Esophagus muscularis mucosa (tissue), 4 donors: Measurements from ENCODE around the gene TTC32. TPM values are rescaled to one million over a fixed set of nuclear protein-coding genes. Genes with fewer than 3 reads are reported as not detected.

Source experiments
- DNase-seq: peaks from one replicate; pipeline ENCODE4 v3.0.0-alpha.2; 2017; ENCODE audit errors: extremely low spot score
- H3K27ac ChIP-seq, 4 donors: fragments of 200-600 bp; sonication (generic); replicated peaks in 1 of 4; 1 replicate in 3 of 4; 2 replicates in 1 of 4; pipeline ENCODE4 v1.5.1; 2016 to 2019; ENCODE audit warnings: mild to moderate bottlenecking in 1 of 4
- H3K27me3 ChIP-seq, 4 donors: fragments of 200-600 bp; sonication (generic); one replicate each; pipeline versions ENCODE4 v1.5.1 to v1.6.0; 2016 to 2019
- H3K36me3 ChIP-seq, 4 donors: fragments of 200-600 bp; sonication (generic); one replicate each; pipeline ENCODE4 v1.5.1; 2016 to 2019
- H3K4me1 ChIP-seq, 4 donors: fragments of 200-600 bp; sonication (generic); one replicate each; pipeline ENCODE4 v1.5.1; 2016 to 2019
- H3K4me3 ChIP-seq, 4 donors: fragments of 200-600 bp; sonication (generic); 1 replicate in 2 of 4; 2 replicates in 2 of 4; pipeline ENCODE4 v1.5.1; 2016 to 2019; ENCODE audit warnings: mild to moderate bottlenecking in 4 of 4, moderate library complexity in 1 of 4
- H3K9me3 ChIP-seq, 4 donors: fragments of 200-600 bp; sonication (generic); 1 replicate in 3 of 4; 2 replicates in 1 of 4; pipeline ENCODE4 v1.5.1; 2016 to 2019
- EP300 ChIP-seq: sonication (generic); formaldehyde crosslinking; IDR thresholded peaks from one replicate; pipeline ENCODE4 v1.6.1; 2017; ENCODE audit warnings: antibody characterized with exemption
- POLR2A ChIP-seq: fragments of 450-650 bp; IDR thresholded peaks from one replicate; pipeline ENCODE4 v1.6.1; 2017; ENCODE audit warnings: antibody characterized with exemption, moderate library complexity, mild to moderate bottlenecking, low read depth
- POLR2AphosphoS5 ChIP-seq, 2 donors: sonication (generic); formaldehyde crosslinking; IDR thresholded peaks; one replicate each; pipeline ENCODE4 v1.6.1; 2017; ENCODE audit warnings: antibody characterized with exemption in 2 of 2
- WGBS: methylation state at CpG from one replicate; pipeline ENCODE4 v1.1.5; 2018; 5-methylcytosine and 5-hydroxymethylcytosine counted together
- intact Hi-C: fragments of 100-400 bp; cut with DNase I; formaldehyde crosslinking; loops from one replicate; pipeline ENCODE4 v1.15.1; 2023
- total RNA-seq, 4 donors: library from RNA; depleted of rRNA; stranded (reverse); fragments of >200 nt; gene quantifications; one replicate each; pipeline versions ENCODE4 v1.1.0 to v1.2.1, GENCODE V29; 2016
- TF ChIP-seq, protein P1 (sequence below), 3 experiments: fragments of 200-600 bp in 2 of 3; fragments of 450-650 bp in 1 of 3; sonication (generic) in 2 of 3; IDR thresholded peaks; one replicate each; pipeline ENCODE4 v1.5.1; 2017 to 2019; ENCODE audit warnings: antibody characterized with exemption in 3 of 3, mild to moderate bottlenecking in 2 of 3, moderate library complexity in 1 of 3

TTC32 gene
- total RNA-seq, 4 donors from 2014 or later: 8.1 to 12.5 (median 10.2) TPM

DNA sequence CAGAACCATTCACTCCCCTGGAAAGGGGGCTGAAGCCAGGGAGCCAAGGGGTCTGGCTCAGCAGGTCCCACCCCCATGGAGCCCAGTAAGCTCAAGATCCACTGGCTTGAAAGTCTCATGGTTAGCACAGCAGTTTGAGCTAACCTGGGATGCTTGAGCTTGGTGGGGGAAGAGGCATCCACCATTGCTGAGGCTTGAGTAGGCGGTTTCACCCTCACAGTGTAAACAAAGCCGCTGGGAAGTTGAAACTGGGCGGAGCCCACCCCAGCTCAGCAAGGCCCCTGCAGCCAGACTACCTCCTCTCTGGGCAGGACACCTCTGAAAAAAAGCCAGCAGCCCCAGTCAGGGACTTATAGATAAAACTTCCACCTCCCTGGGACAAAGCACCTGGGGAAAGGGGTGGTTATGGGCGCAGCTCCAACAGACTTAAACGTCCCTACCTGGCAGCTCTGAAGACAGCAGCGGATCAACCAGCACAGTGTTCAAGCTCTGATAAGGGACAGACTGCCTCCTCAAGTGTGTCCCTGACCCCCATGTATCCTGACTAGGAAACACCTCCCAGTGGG, 14.7 kb upstream of the TTC32 start:
- 93% methylated on average over 5 of the region's 6 CpGs for WGBS
- Histone ChIP-seq H3K4me3 (no peak overlapping the region), H3K27ac (no peak overlapping the region), H3K9me3 (no peaks in the 10 kb centered on the region), H3K27me3 (no peaks in the 10 kb centered on the region), H3K4me1 (no peaks in the 10 kb centered on the region), H3K36me3 (peaks cover 0 to 14% (median 10%) of the 10 kb centered on the region in 4 donors)
- intact Hi-C loops: no loop called here
- DNase-seq: no peak
- no peak for TF ChIP-seq EP300
- TF ChIP-seq, protein P1, sequence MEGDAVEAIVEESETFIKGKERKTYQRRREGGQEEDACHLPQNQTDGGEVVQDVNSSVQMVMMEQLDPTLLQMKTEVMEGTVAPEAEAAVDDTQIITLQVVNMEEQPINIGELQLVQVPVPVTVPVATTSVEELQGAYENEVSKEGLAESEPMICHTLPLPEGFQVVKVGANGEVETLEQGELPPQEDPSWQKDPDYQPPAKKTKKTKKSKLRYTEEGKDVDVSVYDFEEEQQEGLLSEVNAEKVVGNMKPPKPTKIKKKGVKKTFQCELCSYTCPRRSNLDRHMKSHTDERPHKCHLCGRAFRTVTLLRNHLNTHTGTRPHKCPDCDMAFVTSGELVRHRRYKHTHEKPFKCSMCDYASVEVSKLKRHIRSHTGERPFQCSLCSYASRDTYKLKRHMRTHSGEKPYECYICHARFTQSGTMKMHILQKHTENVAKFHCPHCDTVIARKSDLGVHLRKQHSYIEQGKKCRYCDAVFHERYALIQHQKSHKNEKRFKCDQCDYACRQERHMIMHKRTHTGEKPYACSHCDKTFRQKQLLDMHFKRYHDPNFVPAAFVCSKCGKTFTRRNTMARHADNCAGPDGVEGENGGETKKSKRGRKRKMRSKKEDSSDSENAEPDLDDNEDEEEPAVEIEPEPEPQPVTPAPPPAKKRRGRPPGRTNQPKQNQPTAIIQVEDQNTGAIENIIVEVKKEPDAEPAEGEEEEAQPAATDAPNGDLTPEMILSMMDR (IDR thresholded peaks at IDR 0.05): no peak
- no peak for TF ChIP-seq POLR2AphosphoS5 (IDR thresholded peaks at IDR 0.05)
- TF ChIP-seq POLR2A: no peak

DNA sequence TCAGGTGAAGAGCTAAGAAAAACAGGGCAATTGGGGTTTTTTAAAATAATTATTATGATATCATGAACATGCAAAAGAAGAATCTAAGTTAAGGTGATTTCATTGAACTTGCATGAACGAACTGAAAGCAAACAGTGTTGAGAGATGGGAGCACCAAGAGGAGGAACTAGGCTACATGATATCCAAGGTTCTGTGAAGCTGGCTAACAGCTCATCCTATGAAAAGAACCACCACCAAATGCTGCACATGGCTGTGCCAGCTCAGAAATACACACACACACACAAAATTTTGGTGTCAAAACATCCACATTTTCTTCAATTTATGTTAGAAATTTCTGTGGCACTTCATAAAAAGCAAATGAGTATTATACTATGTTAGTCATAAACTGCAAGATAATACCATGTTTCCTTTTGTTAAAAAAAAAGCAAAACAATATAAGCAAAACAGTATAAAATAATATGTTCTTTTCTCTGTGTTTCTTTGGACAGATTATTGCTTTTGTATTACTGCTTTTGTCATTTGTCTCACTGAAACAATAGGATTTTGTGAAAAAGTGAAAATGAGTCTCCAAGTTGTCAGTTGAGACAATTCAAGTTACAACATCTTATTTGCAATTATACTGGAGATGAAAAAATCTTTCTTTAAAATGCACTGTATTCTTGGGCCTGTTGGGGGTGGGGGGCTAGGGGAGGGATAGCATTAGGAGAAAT, 12.6 kb upstream of the TTC32 start:
- H3K4me3 ChIP-seq: no peak overlapping the region
- TF ChIP-seq EP300: no peak
- no peak for TF ChIP-seq POLR2AphosphoS5 (IDR thresholded peaks at IDR 0.05)
- TF ChIP-seq POLR2A: no peak
- TF ChIP-seq, protein P1 (IDR thresholded peaks at IDR 0.05): no peak
- no peaks in the 10 kb centered on the region for H3K4me1 ChIP-seq

DNA sequence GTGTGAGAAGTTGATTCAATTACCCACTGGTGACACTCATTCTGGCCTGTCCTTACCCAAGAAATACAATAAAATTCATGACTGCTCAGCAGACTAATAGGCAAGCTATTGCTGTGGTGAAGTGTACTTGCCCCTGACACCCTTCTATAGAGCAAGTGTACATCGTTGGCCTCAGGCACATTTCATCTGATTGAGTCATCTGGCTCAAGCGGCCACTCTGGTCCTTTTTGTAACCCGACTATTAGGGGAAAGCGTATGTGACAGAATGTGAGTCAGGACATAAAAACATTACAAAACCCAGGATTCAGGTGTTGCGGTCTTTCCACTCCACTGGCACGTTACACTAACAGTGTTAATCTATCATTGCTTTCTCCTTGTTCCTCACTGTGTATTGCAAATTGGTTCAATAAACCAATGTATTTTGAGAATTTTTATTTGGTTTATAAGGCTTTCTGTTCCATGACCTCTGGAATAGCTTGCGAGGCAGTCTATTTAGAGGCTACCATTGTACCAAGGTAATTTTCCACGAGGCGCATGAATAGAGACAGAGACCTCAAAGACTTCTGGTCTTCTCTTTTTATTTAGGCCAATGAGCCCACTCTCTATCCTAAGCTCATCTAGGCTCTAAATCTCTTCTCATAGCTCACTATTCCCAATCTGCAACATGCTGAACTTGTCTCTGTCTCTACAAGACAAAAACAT, 10.2 kb upstream of the TTC32 start:
- H3K27me3 ChIP-seq: no peaks in the 10 kb centered on the region
- DNase-seq: no peak
- H3K27ac ChIP-seq: no peak overlapping the region
- no peak for TF ChIP-seq POLR2AphosphoS5 (IDR thresholded peaks at IDR 0.05)
- TF ChIP-seq, protein P1 (IDR thresholded peaks at IDR 0.05): no peak
- no peak for TF ChIP-seq POLR2A
- no peak for TF ChIP-seq EP300
- peaks cover 0 to 14% (median 9%) of the 10 kb centered on the region in 4 donors for H3K36me3 ChIP-seq
- WGBS: 93% methylated on average over 9 of the region's 9 CpGs
- intact Hi-C loops: no loop called here
- H3K4me1 ChIP-seq: no peaks in the 10 kb centered on the region
- H3K4me3 ChIP-seq: no peak overlapping the region
- no peaks in the 10 kb centered on the region for H3K9me3 ChIP-seq

More for the DNA sequence above, 12.6 kb upstream of the TTC32 start:
- intact Hi-C loops: no loop called here
- H3K9me3 ChIP-seq: no peaks in the 10 kb centered on the region
- H3K27me3 ChIP-seq: no peaks in the 10 kb centered on the region
- peaks cover 0 to 14% (median 10%) of the 10 kb centered on the region in 4 donors for H3K36me3 ChIP-seq
- no peak for DNase-seq
- H3K27ac ChIP-seq: no peak overlapping the region
- WGBS: 82% methylated on average over 1 of the region's 1 CpG

DNA sequence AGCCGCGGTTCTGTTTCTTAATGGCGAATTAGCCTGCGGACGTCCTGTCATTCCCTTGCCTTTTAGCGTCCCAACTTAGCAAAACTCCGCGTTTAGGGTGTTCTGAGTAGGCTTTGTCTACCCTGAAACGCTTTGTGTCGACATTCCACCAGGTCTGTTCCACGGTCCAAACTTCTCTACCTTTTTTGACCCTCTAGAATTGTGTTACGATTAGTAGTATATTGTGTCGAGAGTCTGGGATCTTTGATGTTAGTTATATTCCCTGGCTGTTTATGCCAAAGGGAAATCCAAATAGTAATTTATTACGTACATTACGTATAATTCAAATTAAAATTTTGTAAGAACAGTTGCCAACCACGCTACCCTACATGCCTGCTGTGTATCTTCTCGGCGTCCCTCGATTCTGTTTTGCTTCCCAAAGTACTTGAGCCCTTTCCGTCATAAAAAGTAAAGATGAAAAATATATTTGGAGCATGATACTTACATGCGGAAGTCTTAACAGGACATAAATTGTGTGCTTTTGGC, 495 bp upstream of the TTC32 start:
- DNase-seq: no peak
- Histone ChIP-seq H3K36me3 (peaks cover 0 to 5% (median 0%) of the 10 kb centered on the region in 4 donors), H3K27me3 (no peaks in the 10 kb centered on the region), H3K4me1 (peaks cover 34 to 39% (median 38%) of the 10 kb centered on the region in 4 donors), H3K27ac (peak overlapping the region; percentile 93 to 95 (median 94)), H3K4me3 (peak overlapping the region; percentile 85 to 93 (median 86)), H3K9me3 (no peaks in the 10 kb centered on the region)
- WGBS: under 1% methylated on average over 16 of the region's 21 CpGs
- intact Hi-C loops: no loop called here
- TF ChIP-seq EP300: no peak
- TF ChIP-seq, protein P1 (IDR thresholded peaks at IDR 0.05): no peak
- no peak for TF ChIP-seq POLR2AphosphoS5 (IDR thresholded peaks at IDR 0.05)
- TF ChIP-seq POLR2A: no peak
